NCI-H1092 (cell line): ENCODE results near the gene KCTD2.
"Not testable (repeated sequence)": the region's sequence is repeated elsewhere in the genome, so short reads cannot be mapped to it uniquely, and the experiment has no call there.

Source experiments
- DNase-seq: peaks from one replicate; lab custom pipeline; 2025; lab: John Stamatoyannopoulos, UW

The KCTD2 gene

GRCh38 chr17:75020331-75021110 is 26.5 kb upstream of the KCTD2 start:
- no peak for DNase-seq

- DNase-seq: no peak
These were observed 22.2 kb upstream of the KCTD2 start for GRCh38 chr17:75024686-75025397.

DNA sequence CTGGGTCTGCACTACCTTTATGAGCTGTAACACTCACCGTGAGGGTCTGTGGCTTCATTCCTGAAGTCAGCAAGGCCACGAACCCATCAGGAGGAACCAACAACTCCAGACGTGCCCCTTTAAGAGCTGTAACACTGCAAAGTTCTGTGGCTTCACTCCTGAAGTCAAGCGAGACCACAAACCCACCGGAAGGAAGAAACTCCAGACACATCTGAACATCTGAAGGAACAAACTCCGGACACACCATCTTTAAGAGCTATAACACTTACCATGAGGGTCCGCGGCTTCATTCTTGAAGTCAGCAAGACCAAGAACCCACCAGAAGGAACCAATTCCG is 21.7 kb upstream of the KCTD2 start:
- DNase-seq: not testable (repeated sequence)

DNA sequence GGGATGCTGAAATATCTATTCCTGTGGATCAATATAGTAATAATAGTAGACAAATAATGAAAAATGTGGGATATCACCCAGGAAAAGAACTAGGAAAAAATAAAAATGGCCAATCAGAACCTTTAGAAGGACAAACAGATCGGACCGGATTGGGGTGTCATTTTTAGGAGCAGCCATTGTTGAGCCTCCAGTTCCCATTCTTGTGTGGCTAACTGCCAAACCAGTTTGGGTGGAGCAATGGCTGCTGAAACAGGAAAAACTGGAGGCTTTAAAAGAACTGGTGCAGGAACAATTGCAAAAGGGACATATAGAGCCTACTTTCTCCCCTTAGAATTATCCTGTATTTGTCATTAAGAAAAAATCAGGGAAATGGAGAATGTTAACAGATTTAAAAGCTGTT is 20.4 kb upstream of the KCTD2 start:
- not testable (repeated sequence) for DNase-seq

DNA sequence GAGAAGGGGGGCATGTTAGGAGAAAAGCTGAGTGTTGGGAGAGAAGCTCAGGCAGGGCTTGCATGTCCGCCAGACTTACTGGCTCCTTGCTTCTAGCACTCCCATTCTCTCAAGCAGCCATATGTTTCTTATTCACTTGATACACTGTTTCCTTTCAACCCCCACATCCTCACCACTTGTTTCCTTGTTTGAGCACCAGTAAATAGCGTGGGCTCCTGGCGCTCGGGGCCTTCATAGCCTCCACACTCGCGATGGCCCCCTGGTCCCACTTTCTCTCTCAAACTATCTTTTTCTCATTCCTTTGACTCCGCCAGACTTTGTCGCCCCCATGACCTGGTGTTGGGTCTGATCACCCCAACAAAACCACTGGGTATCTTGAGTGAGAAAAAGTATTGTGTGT is 16.9 kb upstream of the KCTD2 start:
- no peak for DNase-seq

- peak; percentile 15 for DNase-seq
These were observed 14.9 kb upstream of the KCTD2 start for GRCh38 chr17:75031972-75032719.

- no peak for DNase-seq
These were observed 14.2 kb upstream of the KCTD2 start for GRCh38 chr17:75032720-75033280.

GRCh38 chr17:75033346-75034235 is 13.4 kb upstream of the KCTD2 start:
- peak; percentile 94 for DNase-seq

GRCh38 chr17:75034236-75034908 is 12.7 kb upstream of the KCTD2 start:
- DNase-seq: peak; percentile 87

GRCh38 chr17:75036643-75037268 is 10.3 kb upstream of the KCTD2 start:
- DNase-seq: no peak

DNA sequence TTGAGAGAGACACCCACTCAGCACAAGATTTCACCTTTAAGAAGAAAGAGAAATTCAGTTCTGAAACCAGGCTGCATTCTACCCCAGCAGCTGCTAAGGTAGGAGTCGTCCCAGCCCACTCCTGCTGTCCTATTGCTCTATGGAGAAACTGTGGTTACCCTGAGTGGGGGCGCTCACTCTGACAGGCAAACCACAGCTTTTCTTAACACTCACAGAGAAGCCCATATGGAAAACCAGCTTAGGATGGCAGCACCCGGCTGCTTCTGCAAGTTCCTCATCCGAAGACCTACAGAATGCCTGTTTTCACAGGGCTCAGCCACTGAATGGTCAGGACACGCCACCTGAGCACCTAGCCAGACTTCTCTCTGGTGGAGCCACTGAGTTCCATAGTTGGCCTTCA is 7.8 kb upstream of the KCTD2 start:
- DNase-seq: no peak

GRCh38 chr17:75041656-75042280 is 5.3 kb upstream of the KCTD2 start:
- DNase-seq: no peak

- DNase-seq: not testable (repeated sequence)
These were observed 3.2 kb upstream of the KCTD2 start for GRCh38 chr17:75043789-75044188.

- DNase-seq: no peak
These were observed 2.3 kb upstream of the KCTD2 start for GRCh38 chr17:75044716-75045115.

DNA sequence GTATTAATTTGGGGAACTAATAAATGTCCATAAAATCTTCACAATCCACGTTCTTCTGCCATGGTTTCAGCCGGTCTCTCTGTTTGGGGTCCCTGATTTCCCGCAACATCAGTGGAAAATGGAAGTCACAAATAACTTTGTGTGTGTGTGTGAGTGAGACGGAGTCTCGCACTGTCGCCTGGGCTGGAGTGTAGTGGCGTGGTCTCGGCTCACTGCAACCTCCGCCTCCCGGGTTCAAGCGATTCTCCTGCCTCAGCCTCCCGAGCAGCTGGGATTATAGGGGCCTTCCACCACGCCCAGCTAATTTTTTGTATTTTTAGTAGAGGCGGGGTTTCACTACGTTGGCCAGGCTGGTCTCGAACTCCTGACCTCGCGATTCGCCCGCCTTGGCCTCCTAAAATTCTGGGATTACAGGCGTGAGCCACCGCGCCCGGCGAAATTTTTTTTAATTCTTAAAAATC is 1.0 kb upstream of the KCTD2 start:
- not testable (repeated sequence) for DNase-seq

- no peak for DNase-seq
These were observed 523 bp downstream of the KCTD2 start for GRCh38 chr17:75047398-75048098.

GRCh38 chr17:75048249-75048878 is 1.3 kb downstream of the KCTD2 start:
- DNase-seq: no peak

- DNase-seq: no peak
These were observed 2.0 kb downstream of the KCTD2 start for GRCh38 chr17:75049057-75049456.

DNA sequence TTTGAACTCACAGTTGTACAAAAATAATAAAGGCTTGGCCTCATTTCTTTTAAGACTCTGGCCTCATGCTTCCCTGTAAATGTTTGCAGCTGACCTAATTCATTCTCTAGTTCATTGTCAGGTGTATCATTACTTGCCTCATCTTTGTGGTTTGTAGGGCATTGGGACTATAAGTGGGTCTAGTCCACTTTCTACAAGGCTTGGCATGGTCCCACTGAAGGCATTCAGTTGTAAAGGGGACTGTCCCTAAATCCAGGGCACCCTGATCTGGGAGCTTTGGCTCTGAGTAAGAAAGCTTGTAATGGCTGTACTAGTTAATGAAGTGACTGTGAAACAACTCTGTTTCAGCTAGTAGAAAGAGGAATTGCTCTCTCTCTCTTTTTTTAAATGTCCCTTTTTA is 2.7 kb downstream of the KCTD2 start:
- DNase-seq: no peak
